Upper lobe of left lung (tissue), 6 donors: Measurements from ENCODE around the gene DNAAF5. TPM values are rescaled to one million over a fixed set of nuclear protein-coding genes. Genes with fewer than 3 reads are reported as not detected.
A peak's percentile ranks its signal among the peaks of the same experiment; 100 is the strongest.
"Not testable (repeated sequence)": the region's sequence is repeated elsewhere in the genome, so short reads cannot be mapped to it uniquely, and the experiment has no call there.

Source experiments
- ATAC-seq, 2 donors: fragments of 200-7000 bp; cut with Tn5 transposase; one replicate each; pipeline ENCODE4 v1.9.1; 2022; ENCODE audit warnings: mild to moderate bottlenecking in 2 of 2, moderate library complexity in 2 of 2; ENCODE audit not compliant: low FRiP score in 2 of 2
- DNase-seq, 2 donors: peaks; one replicate each; pipeline ENCODE4 v3.0.0-alpha.2; 2019 to 2020
- H3K27ac ChIP-seq, 4 donors: fragments of 200-600 bp; sonication (generic); one replicate each; pipeline ENCODE4 v1.5.1; 2016 to 2019
- H3K27me3 ChIP-seq, 4 donors: fragments of 200-600 bp; sonication (generic); one replicate each; pipeline ENCODE4 v1.5.1; 2017 to 2019
- H3K36me3 ChIP-seq, 4 donors: fragments of 200-600 bp; sonication (generic); one replicate each; pipeline ENCODE4 v1.5.1; 2016 to 2019
- H3K4me1 ChIP-seq, 4 donors: fragments of 200-600 bp; sonication (generic); one replicate each; pipeline ENCODE4 v1.5.1; 2018 to 2019
- H3K4me3 ChIP-seq, 4 donors: fragments of 200-600 bp; sonication (generic); one replicate each; pipeline ENCODE4 v1.5.1; 2017 to 2019; ENCODE audit warnings: mild to moderate bottlenecking in 2 of 4, moderate library complexity in 1 of 4
- H3K9me3 ChIP-seq, 4 donors: fragments of 200-600 bp; sonication (generic); one replicate each; pipeline ENCODE4 v1.5.1; 2018 to 2019
- EP300 ChIP-seq, 4 donors: sonication (generic); formaldehyde crosslinking; IDR thresholded peaks; one replicate each; pipeline ENCODE4 v1.5.1; 2017; ENCODE audit warnings: antibody characterized with exemption in 4 of 4, control low read depth in 2 of 4
- POLR2A ChIP-seq, 4 donors: fragments of 450-650 bp; IDR thresholded peaks; one replicate each; pipeline ENCODE4 v1.5.1; 2016 to 2017; ENCODE audit warnings: antibody characterized with exemption in 4 of 4, mild to moderate bottlenecking in 2 of 4
- POLR2AphosphoS5 ChIP-seq, 2 donors: sonication (generic); formaldehyde crosslinking; IDR thresholded peaks; one replicate each; pipeline ENCODE4 v1.5.1; 2017; ENCODE audit warnings: antibody characterized with exemption in 2 of 2
- WGBS, 2 donors: methylation state at CpG; one replicate each; pipeline ENCODE4 v1.1.5; 2017 to 2018; 5-methylcytosine and 5-hydroxymethylcytosine counted together
- total RNA-seq, 6 donors: library from RNA; depleted of rRNA in 4 of 6; stranded (reverse); fragments of >200 nt in 4 of 6; gene quantifications; one replicate each; pipeline versions ENCODE4 v1.1.0 to v1.2.1, GENCODE V29; 2016 to 2021
- TF ChIP-seq, protein P1 (sequence below), 6 experiments: fragments of 450-650 bp in 4 of 6; fragments of 200-600 bp in 2 of 6; sonication (generic) in 2 of 6; IDR thresholded peaks; one replicate each; pipeline ENCODE4 v1.5.1; 2016 to 2019; ENCODE audit warnings: antibody characterized with exemption in 6 of 6
- donor health status: DM: no; HTN: no; CAD: no; lungs with moderate emphysema.
- donor health status: DM: no; HTN: yes; CAD: no; lungs with severe emphysema.

DNAAF5 gene
- total RNA-seq, 6 donors from 2014 or later = 18.2 to 35.6 (median 26.4) TPM

DNA sequence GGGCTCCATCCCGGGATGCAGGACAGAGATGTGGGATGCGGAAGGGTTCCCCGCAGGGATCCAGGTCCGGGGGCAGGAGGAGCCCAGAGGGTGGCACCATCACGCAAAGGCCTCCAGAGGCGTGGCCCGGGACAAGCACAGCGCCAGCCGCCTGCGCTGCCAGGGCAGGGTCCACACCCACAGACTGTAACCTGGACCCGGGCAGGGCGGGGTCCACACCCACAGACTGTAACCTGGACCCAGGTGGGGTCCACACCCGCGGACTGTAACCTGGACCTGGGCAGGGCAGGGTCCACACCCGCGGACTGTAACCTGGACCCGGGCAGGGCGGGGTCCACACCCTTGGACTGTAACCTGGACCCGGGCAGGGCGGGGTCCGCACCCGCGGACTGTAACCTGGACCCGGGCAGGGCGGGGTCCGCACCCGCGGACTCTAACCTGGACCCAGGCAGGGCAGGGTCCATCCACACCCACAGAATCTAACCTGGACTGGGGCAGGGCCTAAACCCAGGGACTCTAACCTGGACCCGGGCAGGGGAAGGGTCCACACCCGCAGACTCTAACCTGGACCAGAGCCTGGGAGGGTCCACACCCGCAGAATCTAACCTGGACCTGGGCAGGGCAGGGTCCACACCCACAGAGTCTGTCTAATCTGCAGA, 68.3 kb downstream of the DNAAF5 start:
- TF ChIP-seq EP300 (IDR thresholded peaks at IDR 0.05) = no peak
- TF ChIP-seq, protein P1, sequence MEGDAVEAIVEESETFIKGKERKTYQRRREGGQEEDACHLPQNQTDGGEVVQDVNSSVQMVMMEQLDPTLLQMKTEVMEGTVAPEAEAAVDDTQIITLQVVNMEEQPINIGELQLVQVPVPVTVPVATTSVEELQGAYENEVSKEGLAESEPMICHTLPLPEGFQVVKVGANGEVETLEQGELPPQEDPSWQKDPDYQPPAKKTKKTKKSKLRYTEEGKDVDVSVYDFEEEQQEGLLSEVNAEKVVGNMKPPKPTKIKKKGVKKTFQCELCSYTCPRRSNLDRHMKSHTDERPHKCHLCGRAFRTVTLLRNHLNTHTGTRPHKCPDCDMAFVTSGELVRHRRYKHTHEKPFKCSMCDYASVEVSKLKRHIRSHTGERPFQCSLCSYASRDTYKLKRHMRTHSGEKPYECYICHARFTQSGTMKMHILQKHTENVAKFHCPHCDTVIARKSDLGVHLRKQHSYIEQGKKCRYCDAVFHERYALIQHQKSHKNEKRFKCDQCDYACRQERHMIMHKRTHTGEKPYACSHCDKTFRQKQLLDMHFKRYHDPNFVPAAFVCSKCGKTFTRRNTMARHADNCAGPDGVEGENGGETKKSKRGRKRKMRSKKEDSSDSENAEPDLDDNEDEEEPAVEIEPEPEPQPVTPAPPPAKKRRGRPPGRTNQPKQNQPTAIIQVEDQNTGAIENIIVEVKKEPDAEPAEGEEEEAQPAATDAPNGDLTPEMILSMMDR (IDR thresholded peaks at IDR 0.05) = no peak
- TF ChIP-seq POLR2A (IDR thresholded peaks at IDR 0.05) = no peak
- TF ChIP-seq POLR2AphosphoS5 (IDR thresholded peaks at IDR 0.05) = no peak
- peak in 1 of 2 donors; percentile 54 for ATAC-seq
- no peaks in the 10 kb centered on the region for H3K27me3 ChIP-seq
- H3K36me3 ChIP-seq = no peaks in the 10 kb centered on the region
- H3K4me1 ChIP-seq = peaks cover 0 to 3% (median 0%) of the 10 kb centered on the region in 4 donors
- DNase-seq = peak in 1 of 2 donors; percentile 68
- 96 to 98% methylated on average over 5 to 19 of the region's 31 CpGs for WGBS, 2 donors
- no peak overlapping the region for H3K27ac ChIP-seq
- no peaks in the 10 kb centered on the region for H3K9me3 ChIP-seq
- H3K4me3 ChIP-seq = no peak overlapping the region

DNA sequence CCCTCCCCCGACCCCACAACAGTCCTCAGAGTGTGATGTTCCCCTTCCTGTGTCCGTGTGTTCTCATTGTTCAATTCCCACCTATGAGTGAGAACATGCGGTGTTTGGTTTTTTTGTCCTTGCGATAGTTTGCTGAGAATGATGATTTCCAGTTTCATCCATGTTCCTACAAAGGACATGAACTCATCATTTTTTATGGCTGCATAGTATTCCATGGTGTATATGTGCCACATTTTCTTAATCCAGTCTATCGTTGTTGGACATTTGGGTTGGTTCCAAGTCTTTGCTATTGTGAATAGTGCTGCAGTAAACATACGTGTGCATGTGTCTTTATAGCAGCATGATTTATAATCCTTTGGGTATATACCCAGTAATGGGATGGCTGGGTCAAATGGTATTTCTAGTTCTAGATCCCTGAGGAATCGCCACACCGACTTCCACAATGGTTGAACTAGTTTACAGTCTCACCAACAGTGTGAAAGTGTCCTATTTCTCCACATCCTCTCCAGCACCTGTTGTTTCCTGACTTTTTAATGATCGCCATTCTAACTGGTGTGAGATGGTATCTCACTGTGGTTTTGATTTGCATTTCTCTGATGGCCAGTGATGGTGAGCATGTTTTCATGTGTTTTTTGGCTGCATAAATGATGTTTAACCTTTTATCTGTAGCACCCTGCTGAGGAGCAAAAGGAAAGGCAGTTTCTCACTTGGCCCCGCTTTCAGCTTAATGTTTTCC, 70.1 kb downstream of the DNAAF5 start:
- not testable (repeated sequence) for H3K27ac ChIP-seq, H3K4me3 ChIP-seq, ATAC-seq, H3K36me3 ChIP-seq, H3K27me3 ChIP-seq, H3K9me3 ChIP-seq, H3K4me1 ChIP-seq, DNase-seq
- WGBS, 2 donors = 76 to 95% methylated on average over 8 of the region's 10 CpGs

DNA sequence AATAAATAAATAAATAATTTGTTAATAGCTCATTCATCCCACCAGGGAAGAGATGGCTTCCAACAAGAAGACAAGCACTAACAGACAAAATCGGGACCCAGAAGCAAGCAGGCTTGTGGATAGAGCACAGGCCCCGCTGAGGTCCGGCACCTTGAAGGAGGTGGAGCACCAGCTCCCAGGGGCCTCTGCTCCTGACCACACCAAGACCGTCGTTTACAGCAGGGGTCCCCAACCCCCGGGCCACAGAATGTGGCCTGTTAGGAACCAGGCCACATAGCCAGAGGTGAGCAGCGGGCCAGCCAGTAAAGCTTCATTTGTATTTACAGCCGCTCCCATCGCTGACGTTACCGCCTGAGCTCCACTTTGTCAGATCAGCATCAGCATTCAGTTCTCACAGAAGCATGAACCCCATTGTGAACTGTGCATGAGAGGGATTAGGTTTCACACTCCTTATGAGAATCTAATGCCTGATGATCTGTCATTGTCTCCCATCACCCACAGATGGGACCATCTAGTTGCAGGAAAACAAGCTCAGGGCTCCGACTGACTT, 72.5 kb downstream of the DNAAF5 start:
- TF ChIP-seq POLR2AphosphoS5 (IDR thresholded peaks at IDR 0.05) (no peak), EP300 (IDR thresholded peaks at IDR 0.05) (no peak), POLR2A (IDR thresholded peaks at IDR 0.05) (no peak)
- TF ChIP-seq, protein P1 (IDR thresholded peaks at IDR 0.05) = no peak
- DNase-seq (no peak), ATAC-seq (no peak)
- WGBS, 2 donors = 94 to 96% methylated on average over 6 to 12 of the region's 12 CpGs
- Histone ChIP-seq H3K4me1 (peaks cover 14 to 25% (median 18%) of the 10 kb centered on the region in 4 donors), H3K27me3 (no peaks in the 10 kb centered on the region), H3K27ac (no peak overlapping the region), H3K9me3 (no peaks in the 10 kb centered on the region), H3K4me3 (no peak overlapping the region), H3K36me3 (no peaks in the 10 kb centered on the region)

DNA sequence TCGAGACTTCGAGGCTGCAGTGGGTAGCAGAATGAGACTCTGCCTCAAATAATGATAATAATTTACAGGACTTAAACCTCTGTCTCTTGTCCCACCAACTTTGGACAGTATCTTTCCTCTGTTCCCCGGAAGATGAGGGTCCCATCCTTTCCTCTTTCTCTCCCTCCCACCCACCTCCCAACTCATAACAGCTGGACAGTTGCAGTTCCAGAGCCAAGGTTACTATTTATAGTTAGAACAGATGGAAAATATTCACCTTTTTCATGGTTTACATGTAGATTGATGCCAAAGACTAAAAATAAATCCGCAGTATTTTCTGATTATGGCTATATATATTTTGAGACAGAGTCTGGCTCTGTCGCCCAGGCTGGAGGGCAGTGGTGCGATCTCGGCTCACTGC, 74.2 kb downstream of the DNAAF5 start:
- H3K9me3 ChIP-seq = no peaks in the 10 kb centered on the region
- WGBS, 2 donors = 85 to 91% methylated on average over 7 of the region's 7 CpGs
- DNase-seq (no peak), ATAC-seq (no peak)
- no peak overlapping the region for H3K27ac ChIP-seq
- H3K4me1 ChIP-seq = peaks cover 17 to 28% (median 18%) of the 10 kb centered on the region in 4 donors
- TF ChIP-seq, protein P1 (IDR thresholded peaks at IDR 0.05) = no peak
- TF ChIP-seq EP300 (IDR thresholded peaks at IDR 0.05) (no peak), POLR2AphosphoS5 (IDR thresholded peaks at IDR 0.05) (no peak), POLR2A (IDR thresholded peaks at IDR 0.05) (no peak)
- H3K4me3 ChIP-seq = no peak overlapping the region
- no peaks in the 10 kb centered on the region for H3K27me3 ChIP-seq
- no peaks in the 10 kb centered on the region for H3K36me3 ChIP-seq

DNA sequence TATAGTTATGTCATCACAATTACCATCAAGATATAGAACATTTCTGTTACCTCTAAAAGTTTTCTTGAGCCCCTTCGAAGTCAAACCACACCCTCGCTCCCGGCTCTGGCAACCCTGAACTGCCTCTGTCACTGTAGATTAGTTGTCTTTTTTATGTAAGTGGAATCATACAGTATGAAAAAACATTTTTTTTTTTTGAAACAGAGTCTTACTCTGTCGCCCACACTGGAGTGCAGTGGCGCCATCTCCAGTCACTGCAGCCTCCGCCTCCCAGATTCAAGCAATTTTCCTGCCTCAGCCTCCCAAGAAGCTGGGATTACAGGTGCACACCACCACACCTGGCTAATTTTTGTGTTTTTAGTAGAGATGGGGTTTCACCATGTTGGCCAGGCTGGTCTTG, 74.9 kb downstream of the DNAAF5 start:
- H3K4me3 ChIP-seq, H3K36me3 ChIP-seq, H3K9me3 ChIP-seq, H3K27me3 ChIP-seq, ATAC-seq, DNase-seq: not testable (repeated sequence)
- 65 to 98% methylated on average over 6 of the region's 6 CpGs for WGBS, 2 donors
- peak overlapping the region in 2 of 4 donors; percentile 71 to 83 for H3K27ac ChIP-seq
- H3K4me1 ChIP-seq = peaks cover 17 to 29% (median 18%) of the 10 kb centered on the region in 4 donors
